DMS79 (cell line): ENCODE measurements around the gene KCNN3.

Experiments
- DNase-seq: peaks from one replicate; lab custom pipeline; 2025; lab: John Stamatoyannopoulos, UW

KCNN3 gene

DNA sequence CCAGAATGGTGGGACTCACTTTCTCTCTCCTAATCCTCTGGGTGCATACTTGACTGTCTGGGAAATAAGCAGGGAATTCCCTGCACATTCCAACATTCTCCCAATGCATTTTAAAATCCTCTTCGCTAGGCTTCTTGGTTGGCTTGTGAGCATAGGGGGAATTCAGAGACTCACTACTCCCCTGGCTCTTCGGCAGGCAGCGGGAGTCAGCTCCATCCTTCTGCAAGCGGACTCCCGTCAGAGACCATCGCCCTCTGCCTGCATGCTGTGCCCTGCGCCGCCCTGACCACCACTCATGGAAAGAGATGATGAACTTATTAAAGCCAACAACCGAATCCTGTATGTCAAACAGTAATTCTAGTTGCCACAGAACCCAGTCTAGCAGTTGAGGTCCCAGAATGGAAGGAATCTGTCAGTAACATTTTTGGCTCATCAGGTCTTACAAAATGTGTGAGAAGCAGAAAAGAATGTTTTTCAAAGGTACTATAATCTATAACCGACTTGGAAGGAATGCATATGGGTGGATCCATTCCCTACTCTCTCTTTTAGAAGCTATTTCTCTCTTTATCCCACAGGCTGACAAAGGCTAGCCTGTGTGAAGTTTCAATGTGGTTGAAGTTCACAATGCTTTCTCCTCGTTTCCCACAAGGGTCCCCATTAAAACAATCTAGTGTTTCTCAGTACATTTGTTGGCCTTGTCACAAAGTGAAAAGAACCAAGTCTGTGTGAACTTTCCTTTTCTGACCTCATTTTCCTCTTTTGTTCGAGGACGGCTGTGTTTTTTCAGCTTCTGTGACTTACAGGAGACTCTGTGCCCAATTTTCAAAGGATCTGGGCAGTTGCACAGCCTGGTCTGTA lies 143.0 kb downstream of the KCNN3 start:
- no peak for DNase-seq

- DNase-seq: no peak
Measured at GRCh38 chr1:154726443-154726842, 143.6 kb downstream of the KCNN3 start.

GRCh38 chr1:154725865-154726264 lies 144.2 kb downstream of the KCNN3 start:
- DNase-seq: no peak

DNA sequence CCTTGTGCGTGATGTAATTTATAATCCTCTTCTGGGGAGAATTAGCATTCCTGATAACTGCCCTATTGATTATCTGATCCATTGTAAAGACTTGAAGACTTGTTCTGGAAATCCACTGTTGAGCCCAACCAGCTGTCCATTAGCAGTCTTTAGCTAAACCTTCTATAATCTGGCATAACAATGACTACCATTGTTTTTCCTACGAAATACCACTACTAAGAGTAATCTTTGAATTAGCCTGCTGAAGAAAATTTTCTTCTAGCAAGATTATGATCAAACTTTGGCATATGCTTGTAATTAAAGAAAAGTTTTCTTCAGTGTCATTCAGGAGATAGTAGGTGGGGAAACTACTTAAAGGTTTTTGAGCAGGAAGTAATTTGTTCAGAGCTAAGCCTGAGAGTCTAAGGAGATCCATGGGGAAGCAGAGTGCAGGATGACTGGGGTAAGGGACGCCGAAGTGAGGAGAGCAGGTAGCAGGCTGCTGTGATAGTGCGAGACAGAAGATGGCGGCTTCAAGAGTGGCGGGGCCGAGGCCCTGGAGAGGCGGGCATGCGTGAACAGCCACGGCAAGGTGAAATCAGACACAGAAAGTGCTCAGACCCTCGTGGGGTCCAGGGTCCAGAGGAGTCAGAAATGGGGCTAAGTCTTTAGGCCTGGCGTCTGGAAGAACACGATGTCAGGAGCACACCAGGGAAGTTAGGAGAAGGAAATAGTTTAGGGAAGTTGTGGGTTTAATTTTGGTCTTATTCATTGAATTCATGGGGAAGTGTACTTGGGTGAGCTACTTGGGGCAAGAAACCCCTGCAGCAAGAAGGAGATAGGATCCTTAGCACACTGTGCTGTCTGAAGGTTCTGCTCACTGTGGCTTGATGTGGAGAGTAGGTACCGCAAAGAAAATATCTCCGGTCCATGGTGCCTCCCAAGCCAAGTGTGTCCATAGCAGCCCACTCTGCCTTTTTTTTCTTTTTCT lies 149.5 kb downstream of the KCNN3 start:
- DNase-seq: no peak

GRCh38 chr1:154719586-154720327 lies 150.3 kb downstream of the KCNN3 start:
- no peak for DNase-seq

- DNase-seq: no peak
Measured at GRCh38 chr1:154718566-154718965, 151.5 kb downstream of the KCNN3 start.

- no peak for DNase-seq
Measured at GRCh38 chr1:154717528-154717924, 152.6 kb downstream of the KCNN3 start.

- DNase-seq: no peak
Measured at GRCh38 chr1:154716614-154717527, 153.2 kb downstream of the KCNN3 start.

DNA sequence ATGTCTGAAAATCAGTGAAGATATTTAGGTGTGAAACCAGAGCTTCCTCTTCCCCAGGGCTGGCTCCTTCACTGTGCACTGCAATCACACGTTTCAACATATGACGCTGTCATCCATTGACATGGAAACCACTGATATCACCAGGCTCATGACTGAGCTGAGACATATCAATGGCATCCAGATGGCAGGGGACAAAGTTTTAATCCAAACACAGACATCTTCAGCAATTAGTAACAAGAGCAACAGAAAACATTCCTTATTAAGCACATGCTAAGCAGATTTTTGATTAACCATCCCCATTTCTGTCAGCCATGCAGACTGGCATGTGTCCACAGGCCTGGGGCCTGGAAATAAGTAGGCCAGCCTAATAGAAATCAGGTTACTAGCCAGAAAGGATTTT lies 154.1 kb downstream of the KCNN3 start:
- no peak for DNase-seq

GRCh38 chr1:154715385-154715784 lies 154.7 kb downstream of the KCNN3 start:
- no peak for DNase-seq

GRCh38 chr1:154714638-154715037 lies 155.4 kb downstream of the KCNN3 start:
- no peak for DNase-seq

DNA sequence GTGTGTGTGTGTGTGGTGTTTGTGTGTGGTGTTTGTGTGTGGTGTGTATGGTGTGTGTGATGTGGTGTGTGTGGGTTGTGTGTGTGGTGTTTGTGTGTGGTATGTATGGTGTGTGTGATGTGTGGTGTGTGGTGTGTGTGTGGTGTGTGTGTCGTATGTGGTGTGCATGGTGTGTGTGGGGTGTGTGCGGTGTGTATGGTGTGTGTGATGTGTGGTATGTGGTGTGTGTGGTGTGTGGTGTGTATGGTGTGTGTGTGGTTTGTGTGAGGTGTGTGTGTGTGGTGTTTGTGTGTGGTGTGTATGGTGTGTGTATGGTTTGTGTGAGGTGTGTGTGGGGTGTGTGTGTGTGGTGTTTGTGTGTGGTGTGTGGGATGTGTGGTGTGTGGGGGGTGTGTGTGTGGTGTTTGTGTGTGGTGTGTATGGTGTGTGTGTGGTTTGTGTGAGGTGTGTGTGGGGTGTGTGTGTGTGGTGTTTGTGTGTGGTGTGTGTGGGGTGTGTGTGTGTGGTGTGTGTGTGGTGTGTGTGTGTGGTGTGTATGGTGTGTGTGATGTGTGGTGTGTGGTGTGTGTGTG lies 155.9 kb downstream of the KCNN3 start:
- no peak for DNase-seq

DNA sequence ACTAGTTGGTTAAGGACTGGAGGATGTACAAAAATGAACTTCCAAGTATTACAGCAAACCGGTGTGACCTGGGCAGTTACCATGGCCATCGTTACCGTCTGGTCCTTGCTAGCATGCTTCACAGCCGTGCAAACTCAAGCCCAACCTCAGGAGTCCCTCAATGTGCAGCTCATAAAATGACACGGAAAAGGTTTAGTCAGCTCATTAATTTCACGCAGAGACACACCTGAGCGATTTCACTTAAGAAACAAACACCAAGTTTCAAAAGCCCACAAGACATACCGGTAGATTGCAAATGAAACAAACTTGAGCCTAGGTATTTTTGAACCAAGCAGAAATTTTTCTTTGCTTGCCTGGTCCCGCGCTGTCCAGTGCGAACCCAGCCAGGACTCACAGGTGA lies 157.1 kb downstream of the KCNN3 start:
- no peak for DNase-seq

GRCh38 chr1:154712166-154712810 lies 157.8 kb downstream of the KCNN3 start:
- DNase-seq: no peak

- no peak for DNase-seq
Measured at GRCh38 chr1:154711416-154711815, 158.7 kb downstream of the KCNN3 start.

DNA sequence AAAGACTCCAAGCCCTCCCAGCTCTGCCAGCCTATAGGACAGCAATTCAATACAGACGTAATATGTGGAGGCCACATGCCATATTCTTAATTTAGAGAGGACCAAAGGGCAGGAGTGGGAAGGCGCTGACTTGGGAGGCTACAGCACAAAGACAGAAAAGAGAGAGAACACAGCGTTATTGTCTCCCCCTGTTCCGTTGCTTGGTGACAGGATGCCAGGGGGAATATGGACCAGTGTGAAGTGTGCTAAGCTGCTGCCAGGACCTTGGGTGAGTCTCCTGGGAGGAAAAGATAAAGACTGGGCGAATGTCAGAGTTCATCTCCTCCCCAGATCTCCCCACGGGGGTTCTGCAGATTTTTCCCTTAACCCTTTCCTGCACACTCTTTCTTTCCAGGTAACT lies 160.0 kb downstream of the KCNN3 start:
- no peak for DNase-seq

- no peak for DNase-seq
Measured at GRCh38 chr1:154707901-154708463, 162.1 kb downstream of the KCNN3 start.

- no peak for DNase-seq
Measured at GRCh38 chr1:154706851-154707250, 163.2 kb downstream of the KCNN3 start.

DNA sequence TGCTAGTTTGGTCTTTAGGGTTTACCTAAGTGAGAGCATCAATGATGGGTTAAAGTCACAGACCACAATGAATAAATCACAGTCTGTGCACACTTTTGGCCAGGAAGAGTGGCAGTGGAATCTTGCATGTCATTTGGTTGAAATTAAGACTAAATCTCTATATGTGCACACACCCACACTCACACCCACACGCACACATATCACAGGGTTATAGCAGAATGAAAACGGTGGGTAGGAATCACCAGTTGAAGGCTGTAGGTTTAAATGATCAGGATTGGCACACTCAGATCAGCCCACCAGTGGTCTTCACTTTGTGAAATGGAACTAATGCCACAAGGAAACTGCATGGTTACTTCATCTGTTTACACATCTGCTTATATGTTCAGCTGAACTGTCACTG lies 164.5 kb downstream of the KCNN3 start:
- DNase-seq: no peak

DNA sequence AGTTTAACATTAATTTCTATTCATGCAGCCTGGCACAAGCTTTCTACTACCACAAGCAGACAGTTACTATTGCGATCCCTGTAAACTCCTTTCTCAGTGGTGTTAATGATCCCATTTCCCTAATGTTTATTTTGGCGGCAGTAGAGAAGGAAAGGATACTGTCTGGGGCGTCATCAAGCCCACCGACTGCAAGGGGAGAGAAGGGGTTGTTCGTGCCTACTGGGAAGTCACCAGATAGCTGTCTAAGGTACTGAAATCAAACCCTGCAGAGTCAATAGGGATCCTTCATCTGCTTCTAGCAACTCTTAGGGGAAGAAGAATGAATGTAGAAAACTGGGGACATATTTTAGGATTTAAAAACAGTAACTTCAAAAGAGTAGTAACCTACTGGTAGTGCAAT lies 166.9 kb downstream of the KCNN3 start:
- no peak for DNase-seq
